HG03460 (cell line): Measurements from ENCODE around the gene CKB.

ENCODE experiments used
- ATAC-seq: cut with Tn5 transposase; IDR thresholded peaks from one replicate; pipeline ENCODE4 v1.9.1; 2021; ENCODE audit not compliant: unreplicated experiment

CKB gene

GRCh38 chr14:103550451-103551337 is 28.1 kb upstream of the CKB start:
- no peak for ATAC-seq

- ATAC-seq: no peak
These were observed 27.0 kb upstream of the CKB start for GRCh38 chr14:103549361-103550311.

GRCh38 chr14:103548463-103549351 is 26.1 kb upstream of the CKB start:
- ATAC-seq: no peak

GRCh38 chr14:103547941-103548462 is 25.4 kb upstream of the CKB start:
- no peak for ATAC-seq

- no peak for ATAC-seq
These were observed 24.9 kb upstream of the CKB start for GRCh38 chr14:103547455-103547940.

GRCh38 chr14:103546652-103547454 is 24.2 kb upstream of the CKB start:
- ATAC-seq: no peak

- ATAC-seq: no peak
These were observed 23.5 kb upstream of the CKB start for GRCh38 chr14:103545915-103546651.

GRCh38 chr14:103545219-103545914 is 22.7 kb upstream of the CKB start:
- no peak for ATAC-seq

- ATAC-seq: no peak
These were observed 22.0 kb upstream of the CKB start for GRCh38 chr14:103544388-103545218.

- ATAC-seq: no peak
These were observed 21.2 kb upstream of the CKB start for GRCh38 chr14:103543721-103544387.

GRCh38 chr14:103543140-103543539 is 20.5 kb upstream of the CKB start:
- no peak for ATAC-seq

GRCh38 chr14:103542605-103543088 is 20.0 kb upstream of the CKB start:
- no peak for ATAC-seq

- ATAC-seq: no peak
These were observed 19.3 kb upstream of the CKB start for GRCh38 chr14:103541709-103542604.

- ATAC-seq: no peak
These were observed 18.4 kb upstream of the CKB start for GRCh38 chr14:103540821-103541708.
